Pancreas (tissue), 10 donors: ENCODE data around the gene CST3. TPM values are rescaled to one million over a fixed set of nuclear protein-coding genes. Genes with fewer than 3 reads are reported as not detected.
A peak's percentile ranks its signal among the peaks of the same experiment; 100 is the strongest.
"Not testable (repeated sequence)": the region's sequence is repeated elsewhere in the genome, so short reads cannot be mapped to it uniquely, and the experiment has no call there.

Source experiments
- ATAC-seq, 4 donors: fragments of 200-7000 bp; cut with Tn5 transposase; one replicate each; pipeline versions ENCODE4 v1.8.0 to v1.9.1; 2020; ENCODE audit warnings: mild to moderate bottlenecking in 4 of 4, moderate library complexity in 4 of 4
- DNase-seq, 6 donors: peaks; one replicate each; pipeline ENCODE4 v3.0.0-alpha.2; 2020
- FAIRE-seq: peaks from 2 replicates; lab custom pipeline; 2012; peaks lifted over from hg19 to GRCh38; lab: Jason Lieb, UNC
- H3K27ac ChIP-seq, 4 donors: fragments of 200-600 bp; sonication (generic); 1 replicate in 3 of 4; 2 replicates in 1 of 4; pipeline versions ENCODE4 v1.5.0 to v1.8.0; 2020
- H3K27me3 ChIP-seq, 4 donors: fragments of 200-600 bp; one replicate each; pipeline ENCODE4 v1.8.0; 2021
- H3K36me3 ChIP-seq, 3 donors: fragments of 200-600 bp; sonication (generic) in 1 of 3; one replicate each; pipeline versions ENCODE4 v1.5.0 to v1.8.0; 2020 to 2021
- H3K4me1 ChIP-seq, 3 donors: fragments of 200-600 bp; one replicate each; pipeline ENCODE4 v1.8.0; 2021
- H3K4me3 ChIP-seq, 4 donors: fragments of 200-600 bp; sonication (generic) in 2 of 4; one replicate each; pipeline versions ENCODE4 v1.5.0 to v1.8.0; 2020 to 2021
- H3K9me3 ChIP-seq, 4 donors: fragments of 200-600 bp; one replicate each; pipeline ENCODE4 v1.8.0; 2021
- WGBS, 2 donors: extraction: QIAGEN DNeasy Blood & Tissue Kit; methylation state at CpG; one replicate each; pipeline ENCODE4 v1.1.7; 2013; 5-methylcytosine and 5-hydroxymethylcytosine counted together
- intact Hi-C, 3 donors: fragments of 100-400 bp; cut with DNase I; formaldehyde crosslinking; loops; one replicate each; pipeline versions ENCODE4 v1.11.1 to v1.14.2; 2022
- polyA plus RNA-seq, 2 donors: library from polyadenylated mRNA; stranded (reverse); fragments of 200-250 nt; gene quantifications; one replicate each; pipeline ENCODE4 v1.2.3, GENCODE V29; 2013
- total RNA-seq, 6 donors: library from RNA; stranded (reverse); fragmentation: NEBNext Ultra II Directional in 4 of 6; extraction: Animal tissue kit (Norgen Biotek cat#: 25700) in 4 of 6; gene quantifications; one replicate each; pipeline versions ENCODE4 v1.2.1 to v1.2.4, GENCODE V29; 2021 to 2023
- TF ChIP-seq, protein P1 (sequence below), 4 donors: fragments of 200-600 bp; sonication (generic) in 3 of 4; IDR thresholded peaks; one replicate each; pipeline versions ENCODE4 v1.5.0 to v1.8.0; 2021; ENCODE audit warnings: antibody characterized with exemption in 4 of 4
- donor health status: healthy with polysubstance abuse.
- donor health status: DM: no; HTN: no; CAD: no; lungs with moderate emphysema.
- donor health status: DM: no; HTN: no; CAD: no.
- donor health status: control.
- donor health status: control.
- donor health status: Bipolar disorder and iron deficiency.
- donor health status: DM: yes; HTN: yes; CAD: no.
- donor health status: DM: no; HTN: no; CAD: no.
- donor health status: DM: no; HTN: no; CAD: no.
- donor health status: DM: yes; HTN: yes; CAD: no.

CST3 gene
- total and polyA plus RNA-seq, 8 donors, result 201 to 445 (median 264) TPM

DNA sequence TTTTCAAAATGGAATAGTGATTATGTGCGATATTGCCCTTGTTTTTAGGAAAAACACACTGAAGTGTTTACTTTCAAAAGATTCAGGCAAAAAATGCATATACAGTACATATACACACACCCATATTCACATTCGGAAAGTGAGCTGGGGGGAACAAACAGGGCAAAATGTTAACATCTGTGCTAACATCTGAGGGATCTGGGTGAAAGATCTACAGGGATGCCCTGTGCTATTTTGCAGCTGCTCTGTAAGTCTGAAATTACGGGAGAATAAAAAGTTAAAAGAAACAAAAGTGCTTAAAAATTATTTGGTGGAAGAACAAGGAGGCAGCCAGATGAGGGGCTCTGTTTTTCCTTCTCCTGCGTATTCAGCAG is 860 bp downstream of the CST3 start:
- ATAC-seq, result no peak
- intact Hi-C loops, result no loop called here
- peaks cover 0 to 13% (median 3%) of the 10 kb centered on the region in 3 donors for H3K36me3 ChIP-seq
- H3K27ac ChIP-seq, result peak overlapping the region in 2 of 4 donors; percentile 73 to 76
- DNase-seq, result no peak
- 13 to 19% methylated on average over 3 to 4 of the region's 4 CpGs for WGBS, 2 donors
- no peak for FAIRE-seq
- H3K4me3 ChIP-seq, result peak overlapping the region; percentile 82 to 95 (median 90)
- H3K9me3 ChIP-seq, result no peaks in the 10 kb centered on the region
- TF ChIP-seq, protein P1, sequence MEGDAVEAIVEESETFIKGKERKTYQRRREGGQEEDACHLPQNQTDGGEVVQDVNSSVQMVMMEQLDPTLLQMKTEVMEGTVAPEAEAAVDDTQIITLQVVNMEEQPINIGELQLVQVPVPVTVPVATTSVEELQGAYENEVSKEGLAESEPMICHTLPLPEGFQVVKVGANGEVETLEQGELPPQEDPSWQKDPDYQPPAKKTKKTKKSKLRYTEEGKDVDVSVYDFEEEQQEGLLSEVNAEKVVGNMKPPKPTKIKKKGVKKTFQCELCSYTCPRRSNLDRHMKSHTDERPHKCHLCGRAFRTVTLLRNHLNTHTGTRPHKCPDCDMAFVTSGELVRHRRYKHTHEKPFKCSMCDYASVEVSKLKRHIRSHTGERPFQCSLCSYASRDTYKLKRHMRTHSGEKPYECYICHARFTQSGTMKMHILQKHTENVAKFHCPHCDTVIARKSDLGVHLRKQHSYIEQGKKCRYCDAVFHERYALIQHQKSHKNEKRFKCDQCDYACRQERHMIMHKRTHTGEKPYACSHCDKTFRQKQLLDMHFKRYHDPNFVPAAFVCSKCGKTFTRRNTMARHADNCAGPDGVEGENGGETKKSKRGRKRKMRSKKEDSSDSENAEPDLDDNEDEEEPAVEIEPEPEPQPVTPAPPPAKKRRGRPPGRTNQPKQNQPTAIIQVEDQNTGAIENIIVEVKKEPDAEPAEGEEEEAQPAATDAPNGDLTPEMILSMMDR (IDR thresholded peaks at IDR 0.05), result no peak
- H3K27me3 ChIP-seq, result no peaks in the 10 kb centered on the region
- H3K4me1 ChIP-seq, result peaks cover 0 to 8% (median 6%) of the 10 kb centered on the region in 3 donors

DNA sequence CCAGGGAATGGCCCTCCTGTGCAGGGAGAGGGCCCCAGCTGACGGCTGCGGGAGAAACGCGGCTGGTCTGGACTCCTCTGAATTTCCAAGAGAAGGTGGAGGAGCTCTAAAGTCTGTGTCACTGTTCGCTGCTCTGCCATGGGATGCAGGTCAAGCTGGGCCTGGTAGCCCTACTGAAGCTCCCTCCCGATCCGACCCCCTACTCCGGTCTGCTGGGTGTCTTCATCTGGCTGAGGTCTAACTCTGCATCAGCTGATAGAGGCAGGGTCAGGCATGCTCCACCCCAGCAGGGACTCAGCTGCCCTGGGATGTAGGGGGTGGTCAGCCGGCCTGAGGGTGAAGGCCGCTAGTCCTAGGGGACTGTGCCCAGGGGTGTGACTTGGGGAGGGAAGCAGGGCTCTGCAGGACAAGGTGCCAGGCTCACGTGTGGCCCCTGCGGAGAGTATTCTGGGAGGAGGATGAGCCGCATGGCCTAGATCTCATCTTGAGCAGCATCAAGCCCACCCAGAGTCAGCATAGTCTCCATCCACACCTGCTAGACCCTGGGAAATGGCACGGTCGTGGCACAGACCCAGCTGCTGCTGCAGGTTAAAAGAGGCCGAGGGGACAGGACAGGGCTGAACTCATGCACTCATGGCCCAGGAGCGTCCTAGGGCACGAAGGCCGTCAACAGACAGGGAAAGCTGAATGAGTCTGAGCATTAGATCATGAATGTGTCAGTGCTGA is 1.4 kb downstream of the CST3 start:
- H3K9me3 ChIP-seq, result no peaks in the 10 kb centered on the region
- peaks cover 0 to 13% (median 3%) of the 10 kb centered on the region in 3 donors for H3K36me3 ChIP-seq
- TF ChIP-seq, protein P1 (IDR thresholded peaks at IDR 0.05), result no peak
- ATAC-seq (no peak), FAIRE-seq (no peak), DNase-seq (no peak)
- peak overlapping the region; percentile 82 to 95 (median 90) for H3K4me3 ChIP-seq
- H3K27ac ChIP-seq, result no peak overlapping the region
- peaks cover 0 to 8% (median 6%) of the 10 kb centered on the region in 3 donors for H3K4me1 ChIP-seq
- no peaks in the 10 kb centered on the region for H3K27me3 ChIP-seq
- 64 to 75% methylated on average over 19 of the region's 19 CpGs for WGBS, 2 donors
- intact Hi-C loops, result no loop called here

DNA sequence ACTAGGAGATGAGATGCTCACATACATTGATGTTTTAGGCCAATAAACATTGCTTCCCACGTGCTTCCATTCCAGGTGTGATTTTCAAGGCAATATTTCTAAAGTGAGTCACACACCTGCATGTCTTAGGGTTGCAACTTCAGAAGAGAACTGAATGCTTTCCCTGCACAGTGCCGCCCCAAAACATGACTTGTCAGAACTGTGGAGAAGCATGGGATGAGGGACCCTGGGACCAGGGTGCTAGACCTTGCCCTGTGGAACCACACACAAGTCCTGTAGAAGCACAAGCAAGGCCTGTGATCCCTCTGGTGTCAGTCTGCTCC is 2.0 kb downstream of the CST3 start:
- Histone ChIP-seq H3K36me3 (peaks cover 0 to 13% (median 3%) of the 10 kb centered on the region in 3 donors), H3K4me3 (peak overlapping the region in 1 of 4 donors; percentile 95)
- FAIRE-seq, H3K4me1 ChIP-seq, H3K9me3 ChIP-seq, DNase-seq, H3K27me3 ChIP-seq, intact Hi-C loops, H3K27ac ChIP-seq, ATAC-seq: not testable (repeated sequence)
- WGBS, 2 donors, result 56 to 82% methylated on average over 1 of the region's 2 CpGs

DNA sequence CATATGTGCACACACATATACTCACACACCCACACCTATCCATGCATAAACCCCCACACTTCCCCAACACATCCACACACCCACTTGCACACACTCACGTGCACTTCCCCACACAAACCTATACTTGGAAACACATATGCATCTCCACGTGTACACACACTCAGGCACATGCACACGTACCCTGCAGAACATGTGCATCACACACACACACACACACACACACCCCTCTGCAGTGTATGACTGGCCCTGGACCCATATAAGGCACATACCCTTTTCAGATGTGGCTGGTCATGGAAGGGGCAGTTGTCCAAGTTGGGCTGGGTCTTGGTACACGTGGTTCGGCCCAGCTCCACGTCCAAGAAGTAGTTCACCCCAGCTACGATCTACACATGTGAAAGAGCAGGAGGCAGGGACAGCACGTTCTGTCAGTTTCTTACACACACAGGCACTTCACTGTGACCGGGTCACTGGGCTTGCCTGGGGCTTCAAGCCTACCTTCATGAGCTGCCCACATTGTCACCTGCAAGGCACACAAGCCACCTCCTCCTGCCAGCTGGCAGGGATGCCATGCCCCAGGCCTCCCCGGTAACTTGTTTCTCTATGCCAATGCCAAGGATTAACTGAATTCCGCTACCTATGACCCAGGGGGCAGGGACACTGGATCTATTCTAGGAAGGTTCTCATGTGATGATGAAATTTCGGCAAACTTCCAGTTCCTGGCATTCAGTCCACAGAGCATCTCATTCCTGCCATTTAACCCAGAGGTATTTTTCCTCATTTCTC is 2.6 kb downstream of the CST3 start:
- H3K27me3 ChIP-seq, result no peaks in the 10 kb centered on the region
- H3K4me1 ChIP-seq, result peaks cover 0 to 8% (median 6%) of the 10 kb centered on the region in 3 donors
- FAIRE-seq (no peak), DNase-seq (no peak), ATAC-seq (no peak)
- TF ChIP-seq, protein P1 (IDR thresholded peaks at IDR 0.05), result no peak
- intact Hi-C loops, result no loop called here
- 67 to 80% methylated on average over 12 of the region's 12 CpGs for WGBS, 2 donors
- peaks cover 0 to 13% (median 3%) of the 10 kb centered on the region in 3 donors for H3K36me3 ChIP-seq
- no peak overlapping the region for H3K4me3 ChIP-seq
- no peaks in the 10 kb centered on the region for H3K9me3 ChIP-seq
- H3K27ac ChIP-seq, result no peak overlapping the region

DNA sequence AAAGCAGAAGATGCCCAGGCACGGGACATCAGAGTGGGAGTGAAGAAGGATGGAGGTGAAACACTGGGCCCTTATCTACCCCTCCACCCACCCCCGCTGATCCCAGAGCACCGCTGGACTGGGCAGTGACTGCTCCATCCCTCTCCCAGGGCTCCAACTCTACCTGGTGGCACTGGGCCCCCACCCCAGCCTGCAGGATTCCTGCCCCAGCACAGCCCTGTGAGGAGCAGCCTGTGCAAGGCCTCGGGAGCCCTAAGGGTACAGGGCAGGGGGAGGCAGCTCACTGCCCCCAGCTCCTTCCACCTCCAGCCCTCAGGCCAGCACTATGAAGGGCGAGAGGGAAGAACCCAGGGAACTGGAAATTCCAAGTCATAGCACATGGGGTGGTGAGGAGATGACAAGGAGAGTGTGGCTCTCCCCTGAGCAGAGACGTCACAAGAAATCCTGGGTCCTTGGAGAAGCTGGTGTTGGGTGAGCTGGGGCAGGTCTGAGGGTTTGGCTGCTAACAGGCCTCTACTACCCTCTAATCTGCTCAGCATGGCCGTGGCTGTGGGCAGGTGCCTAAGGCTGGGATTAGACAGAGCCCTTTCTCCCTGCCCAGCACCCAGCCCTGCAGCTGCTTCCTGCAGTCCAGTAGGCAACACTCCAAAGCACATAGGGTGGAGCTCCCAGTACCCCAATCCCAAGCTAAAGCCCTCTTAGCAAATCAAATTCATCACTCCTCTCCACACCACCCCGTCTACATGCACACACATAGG is 3.5 kb downstream of the CST3 start:
- WGBS, 2 donors, result 89 to 93% methylated on average over 8 of the region's 8 CpGs
- no peak for FAIRE-seq
- Histone ChIP-seq H3K36me3 (peaks cover 0 to 13% (median 3%) of the 10 kb centered on the region in 3 donors), H3K4me1 (peaks cover 0 to 8% (median 6%) of the 10 kb centered on the region in 3 donors), H3K9me3 (no peaks in the 10 kb centered on the region), H3K27me3 (no peaks in the 10 kb centered on the region), H3K4me3 (no peak overlapping the region), H3K27ac (no peak overlapping the region)
- TF ChIP-seq, protein P1 (IDR thresholded peaks at IDR 0.05), result no peak
- intact Hi-C loops, result no loop called here
- no peak for ATAC-seq
- no peak for DNase-seq
